Esophagus squamous epithelium (tissue), 4 donors: ENCODE measurements around the gene TRIOBP.

Source experiments
- POLR2A ChIP-seq, 4 donors: fragments of 450-650 bp; IDR thresholded peaks; one replicate each; pipeline ENCODE4 v1.6.1; 2017; ENCODE audit warnings: antibody characterized with exemption in 4 of 4, mild to moderate bottlenecking in 4 of 4, moderate library complexity in 3 of 4
- TF ChIP-seq, protein P1 (sequence below), 6 experiments: fragments of 450-650 bp in 4 of 6; fragments of 200-600 bp in 2 of 6; sonication (generic) in 2 of 6; IDR thresholded peaks; one replicate each; pipeline ENCODE4 v1.5.1; 2016 to 2019; ENCODE audit warnings: antibody characterized with exemption in 6 of 6, mild to moderate bottlenecking in 4 of 6, moderate library complexity in 4 of 6

DNA sequence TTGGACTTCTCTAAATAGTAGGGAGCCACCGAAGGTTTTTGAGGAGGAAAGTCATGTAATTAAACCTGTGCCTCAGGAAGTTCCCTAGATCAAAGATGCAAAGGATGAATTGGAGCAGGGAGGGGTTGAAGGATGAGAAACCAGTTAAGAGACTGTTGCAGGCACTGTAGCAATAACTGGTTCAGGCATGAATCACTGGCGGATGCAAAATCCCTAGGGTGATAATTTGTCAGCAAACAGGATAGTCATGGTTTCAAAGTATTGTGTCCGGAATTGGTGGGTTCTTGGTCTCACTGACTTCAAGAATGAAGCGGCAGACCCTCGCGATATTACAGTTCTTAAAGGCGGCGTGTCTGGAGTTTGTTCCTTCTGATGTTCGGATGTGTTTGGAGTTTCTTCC, 19.9 kb downstream of the TRIOBP start:
- TF ChIP-seq, protein P1, sequence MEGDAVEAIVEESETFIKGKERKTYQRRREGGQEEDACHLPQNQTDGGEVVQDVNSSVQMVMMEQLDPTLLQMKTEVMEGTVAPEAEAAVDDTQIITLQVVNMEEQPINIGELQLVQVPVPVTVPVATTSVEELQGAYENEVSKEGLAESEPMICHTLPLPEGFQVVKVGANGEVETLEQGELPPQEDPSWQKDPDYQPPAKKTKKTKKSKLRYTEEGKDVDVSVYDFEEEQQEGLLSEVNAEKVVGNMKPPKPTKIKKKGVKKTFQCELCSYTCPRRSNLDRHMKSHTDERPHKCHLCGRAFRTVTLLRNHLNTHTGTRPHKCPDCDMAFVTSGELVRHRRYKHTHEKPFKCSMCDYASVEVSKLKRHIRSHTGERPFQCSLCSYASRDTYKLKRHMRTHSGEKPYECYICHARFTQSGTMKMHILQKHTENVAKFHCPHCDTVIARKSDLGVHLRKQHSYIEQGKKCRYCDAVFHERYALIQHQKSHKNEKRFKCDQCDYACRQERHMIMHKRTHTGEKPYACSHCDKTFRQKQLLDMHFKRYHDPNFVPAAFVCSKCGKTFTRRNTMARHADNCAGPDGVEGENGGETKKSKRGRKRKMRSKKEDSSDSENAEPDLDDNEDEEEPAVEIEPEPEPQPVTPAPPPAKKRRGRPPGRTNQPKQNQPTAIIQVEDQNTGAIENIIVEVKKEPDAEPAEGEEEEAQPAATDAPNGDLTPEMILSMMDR (IDR thresholded peaks at IDR 0.05) = no peak
- no peak for TF ChIP-seq POLR2A (IDR thresholded peaks at IDR 0.05)
